HCT116 (cell line): Measurements from ENCODE around the gene CCS. TPM values are rescaled to one million over a fixed set of nuclear protein-coding genes. Genes with fewer than 3 reads are reported as not detected.

Experiments
- ATAC-seq: fragments of 200-7000 bp; cut with Tn5 transposase; 2 replicates; pipeline ENCODE4 v1.9.1; 2020; ENCODE audit warnings: mild to moderate bottlenecking, moderate library complexity
- BruUV-seq: library from RNA; stranded (reverse); fragments of 400-500 nt; replicated peaks from 2 replicates; lab custom pipeline; 2021; lab: Mats Ljungman, UMichigan
- CTCF ChIA-PET: fragments of 300-600 bp; sonication (Branson Sonifier 250); formaldehyde crosslinking; loops from one replicate; lab custom pipeline; 2021; ENCODE audit warnings: antibody characterized with exemption; lab: Charles Lee
- POLR2A ChIA-PET: fragments of 300-600, 350-600 bp; sonication (Branson Sonifier 250); formaldehyde crosslinking; loops from one replicate; lab custom pipeline; 2021; ENCODE audit warnings: antibody characterized with exemption; lab: Charles Lee
- RAD21 ChIA-PET, 2 experiments: fragments of 300-600 bp; sonication (Branson Sonifier 250); formaldehyde crosslinking; loops; one replicate each; lab custom pipeline; 2023; ENCODE audit warnings: low total read pairs in 2 of 2; ENCODE audit not compliant: uncharacterized antibody in 2 of 2, unreplicated experiment in 2 of 2, low non-redundant PET in 1 of 2; lab: Charles Lee
- DNase-seq: peaks from one replicate; pipeline ENCODE4 v3.0.0-alpha.2; 2010; ENCODE audit warnings: low read depth, low spot score
- H2AFZ ChIP-seq: fragments of 200-600 bp; shearing (Covaris generic), sonication (generic); 2 replicates; pipeline ENCODE4 v1.6.1; 2017; ENCODE audit warnings: low read depth, mixed run types, mixed read lengths, antibody characterized with exemption, low read length; ENCODE audit not compliant: poor library complexity, severe bottlenecking
- H3K27ac ChIP-seq: 2 replicates; pipeline ENCODE4 v1.5.1; 2012; ENCODE audit warnings: low read depth, low read length
- H3K27me3 ChIP-seq: fragments of 200-600 bp; sonication (generic); 2 replicates; pipeline ENCODE4 v1.6.1; 2016; ENCODE audit warnings: mixed run types, low read length, mixed read lengths; ENCODE audit not compliant: insufficient read depth
- H3K36me3 ChIP-seq, 2 experiments: fragments of 200-500 bp in 1 of 2; fragments of 200-600 bp in 1 of 2; sonication (Bioruptor generic) in 1 of 2; sonication (generic) in 1 of 2; 2 replicates each; pipeline versions ENCODE4 v1.5.1 to v1.6.1; 2014 to 2016; ENCODE audit warnings: low read length in 2 of 2, inconsistent platforms in 1 of 2, mixed read lengths in 1 of 2, mixed run types in 1 of 2; ENCODE audit not compliant: insufficient read depth in 2 of 2, control insufficient read depth in 1 of 2
- H3K4me1 ChIP-seq, 2 experiments: fragments of 200-600 bp in 1 of 2; sonication (generic) in 1 of 2; 2 replicates each; pipeline versions ENCODE4 v1.5.1 to v1.6.1; 2012 to 2017; ENCODE audit warnings: low read length in 2 of 2, inconsistent platforms in 1 of 2, mild to moderate bottlenecking in 1 of 2, mixed read lengths in 1 of 2, mixed run types in 1 of 2, moderate library complexity in 1 of 2; ENCODE audit not compliant: insufficient read depth in 2 of 2, control insufficient read depth in 1 of 2
- H3K4me2 ChIP-seq: fragments of 200-600 bp; sonication (generic); 2 replicates; pipeline ENCODE4 v1.6.1; 2017; ENCODE audit warnings: mixed run types, low read length, mixed read lengths
- H3K4me3 ChIP-seq, 2 experiments: fragments of 200-600 bp in 1 of 2; sonication (generic) in 1 of 2; replicated peaks in 1 of 2; 2 replicates each; pipeline ENCODE4 v1.5.1; 2011 to 2016; ENCODE audit warnings: low read length in 2 of 2, control low read depth in 1 of 2, low read depth in 1 of 2, mild to moderate bottlenecking in 1 of 2, mixed read lengths in 1 of 2, mixed run types in 1 of 2
- H3K79me2 ChIP-seq: fragments of 200-600 bp; sonication (generic); 2 replicates; pipeline ENCODE4 v1.6.1; 2017; ENCODE audit warnings: mild to moderate bottlenecking, mixed run types, low read length, moderate library complexity, mixed read lengths; ENCODE audit not compliant: insufficient read depth
- H3K9ac ChIP-seq: fragments of 200-600 bp; sonication (generic); 2 replicates; pipeline ENCODE4 v1.6.1; 2016; ENCODE audit warnings: low read length, mixed read lengths
- H3K9me2 ChIP-seq: fragments of 200-600 bp; sonication (generic), shearing (Covaris generic); 2 replicates; pipeline ENCODE4 v1.6.1; 2017; ENCODE audit warnings: mixed run types, mild to moderate bottlenecking, moderate library complexity; ENCODE audit not compliant: insufficient read depth
- H3K9me3 ChIP-seq, 2 experiments: fragments of 200-500 bp in 1 of 2; fragments of 200-600 bp in 1 of 2; sonication (Bioruptor generic) in 1 of 2; sonication (generic) in 1 of 2; 2 replicates each; pipeline ENCODE4 v1.6.1; 2014 to 2017; ENCODE audit warnings: low read length in 2 of 2, mixed read lengths in 2 of 2, inconsistent platforms in 1 of 2, low read depth in 1 of 2, mild to moderate bottlenecking in 1 of 2, mixed run types in 1 of 2, moderate library complexity in 1 of 2; ENCODE audit not compliant: control insufficient read depth in 1 of 2, insufficient read depth in 1 of 2
- H4K20me1 ChIP-seq: fragments of 200-600 bp; sonication (generic), shearing (Covaris generic); 2 replicates; pipeline ENCODE4 v1.6.1; 2017; ENCODE audit warnings: mixed run types, mild to moderate bottlenecking, moderate library complexity; ENCODE audit not compliant: insufficient read depth
- ATF3 ChIP-seq: IDR thresholded peaks from 2 replicates; pipeline ENCODE4 v1.6.1; 2012
- CBX3 ChIP-seq: IDR thresholded peaks from 2 replicates; pipeline ENCODE4 v1.6.1; 2012; ENCODE audit warnings: low read depth
- CEBPB ChIP-seq: IDR thresholded peaks from 2 replicates; pipeline ENCODE4 v1.6.1; 2012; ENCODE audit warnings: low read depth
- ELF1 ChIP-seq: IDR thresholded peaks from 2 replicates; pipeline ENCODE4 v1.6.1; 2012; ENCODE audit warnings: low read depth, borderline replicate concordance
- EZH2 ChIP-seq: fragments of 200-600 bp; sonication (generic); IDR thresholded peaks from 2 replicates; pipeline ENCODE4 v1.6.1; 2017; ENCODE audit warnings: antibody characterized with exemption, mixed run types
- EZH2phosphoT487 ChIP-seq: fragments of 200-600 bp; IDR thresholded peaks from 2 replicates; pipeline ENCODE4 v1.6.1; 2018; ENCODE audit warnings: antibody characterized with exemption, borderline replicate concordance
- FOSL1 ChIP-seq: IDR thresholded peaks from 2 replicates; pipeline ENCODE4 v1.6.1; 2012; ENCODE audit warnings: low read depth
- JUND ChIP-seq: IDR thresholded peaks from 2 replicates; pipeline ENCODE4 v1.6.1; 2012
- MAX ChIP-seq: IDR thresholded peaks from 2 replicates; pipeline ENCODE4 v1.6.1; 2012
- POLR2AphosphoS5 ChIP-seq: IDR thresholded peaks from 2 replicates; pipeline ENCODE4 v1.6.1; 2011; ENCODE audit warnings: mild to moderate bottlenecking, low read depth, low read length, moderate library complexity
- RAD21 ChIP-seq: IDR thresholded peaks from 2 replicates; pipeline ENCODE4 v1.6.1; 2012; ENCODE audit warnings: low read depth, mild to moderate bottlenecking
- SP1 ChIP-seq: IDR thresholded peaks from 2 replicates; pipeline ENCODE4 v1.6.1; 2012; ENCODE audit warnings: low read depth
- SRF ChIP-seq: IDR thresholded peaks from 2 replicates; pipeline ENCODE4 v1.6.1; 2012; ENCODE audit warnings: low read depth
- TCF7L2 ChIP-seq: IDR thresholded peaks from 2 replicates; pipeline ENCODE4 v1.7.0; 2011; ENCODE audit warnings: borderline replicate concordance, inconsistent platforms; ENCODE audit not compliant: insufficient read depth, insufficient read length; ENCODE audit errors: extremely low read depth
- YY1 ChIP-seq: IDR thresholded peaks from 2 replicates; pipeline ENCODE4 v1.6.1; 2011; ENCODE audit warnings: low read length, low read depth, moderate library complexity, mild to moderate bottlenecking; ENCODE audit not compliant: insufficient replicate concordance; ENCODE audit errors: extremely low read depth
- ZBTB33 ChIP-seq: IDR thresholded peaks from 2 replicates; pipeline ENCODE4 v1.6.1; 2011; ENCODE audit warnings: mild to moderate bottlenecking, low read length, moderate library complexity; ENCODE audit not compliant: insufficient replicate concordance; ENCODE audit errors: extremely low read depth
- ZFX ChIP-seq: fragments of 450-650 bp; IDR thresholded peaks from 2 replicates; pipeline ENCODE4 v1.6.1; 2017
- intact Hi-C: fragments of 100-400 bp; cut with micrococcal nuclease; formaldehyde crosslinking; loops from 2 replicates; pipeline ENCODE4 v1.10.0; 2022
- total RNA-seq: library from RNA; stranded (reverse); gene quantifications from one replicate; pipeline ENCODE4 v1.2.1, GENCODE V29; 2021; ENCODE audit not compliant: unreplicated experiment

The CCS gene
- total RNA-seq, 1 experiment from 2014 or later, result 40.6 TPM

GRCh38 chr11:66589996-66590675 is 2.8 kb upstream of the CCS start:
- H3K27me3 ChIP-seq, result no peaks in the 10 kb centered on the region
- ChIA-PET CTCF (no interaction called here), POLR2A (no interaction called here), RAD21 (no interaction called here)
- no peak overlapping the region for H2AFZ ChIP-seq
- intact Hi-C loops, result no loop called here
- no TSS peak for BruUV-seq
- TF ChIP-seq ZFX (no peak), CBX3 (no peak), MAX (no peak), TCF7L2 (no peak), SRF (no peak), ELF1 (no peak), FOSL1 (no peak), RAD21 (no peak), SP1 (no peak)
- H3K27ac ChIP-seq, result no peak overlapping the region
- no peaks in the 10 kb centered on the region for H3K36me3 ChIP-seq
- ATAC-seq, result no peak
- H3K9me3 ChIP-seq, result peaks cover 0 to 3% of the 10 kb centered on the region in 2 experiments; a peak in 1 of 4 replicates
- no peak for DNase-seq
- no peak overlapping the region for H3K9ac ChIP-seq
- no peaks in the 10 kb centered on the region for H4K20me1 ChIP-seq
- peaks cover 4 to 20% of the 10 kb centered on the region in 2 experiments for H3K4me1 ChIP-seq
- H3K79me2 ChIP-seq, result peaks cover 12% of the 10 kb centered on the region; the same call in 1 of the 2 replicates
- H3K9me2 ChIP-seq, result no peaks in the 10 kb centered on the region
- no peak overlapping the region for H3K4me2 ChIP-seq
- no peak overlapping the region for H3K4me3 ChIP-seq

GRCh38 chr11:66591175-66591574 is 1.8 kb upstream of the CCS start:
- ChIA-PET POLR2A (no interaction called here), CTCF (interaction anchor here (0.5 kb wide), 1 partner anchor 20 kb away, joined by 4 read pairs; no protein-coding TSS in a partner anchor), RAD21 (no interaction called here)
- no peak overlapping the region for H2AFZ ChIP-seq
- no peaks in the 10 kb centered on the region for H3K27me3 ChIP-seq
- no peaks in the 10 kb centered on the region for H3K9me2 ChIP-seq
- peaks cover 12% of the 10 kb centered on the region; the same call in 1 of the 2 replicates for H3K79me2 ChIP-seq
- peaks cover 4 to 20% of the 10 kb centered on the region in 2 experiments for H3K4me1 ChIP-seq
- no peak overlapping the region for H3K4me2 ChIP-seq
- H3K27ac ChIP-seq, result no peak overlapping the region
- H3K36me3 ChIP-seq, result no peaks in the 10 kb centered on the region
- H3K4me3 ChIP-seq, result no peak overlapping the region
- H4K20me1 ChIP-seq, result no peaks in the 10 kb centered on the region
- intact Hi-C loops, result no loop called here
- peaks cover 0 to 3% of the 10 kb centered on the region in 2 experiments; a peak in 1 of 4 replicates for H3K9me3 ChIP-seq
- DNase-seq (no peak), ATAC-seq (no peak)
- H3K9ac ChIP-seq, result no peak overlapping the region
- BruUV-seq, result no TSS peak
- TF ChIP-seq ATF3, result no peak
- TF ChIP-seq ZFX, result no peak
- TF ChIP-seq ZBTB33, result no peak
- no peak for TF ChIP-seq EZH2phosphoT487
- TF ChIP-seq POLR2AphosphoS5, result no peak
- no peak for TF ChIP-seq YY1
- no peak for TF ChIP-seq EZH2
- TF ChIP-seq CEBPB, result no peak
- no peak for TF ChIP-seq JUND
